Adrenal gland (tissue), 5 donors: Measurements from ENCODE around the gene RNF41.

Experiments used
- POLR2A ChIP-seq, 2 donors: fragments of 450-650 bp; IDR thresholded peaks; one replicate each; pipeline ENCODE4 v1.6.1; 2017; ENCODE audit warnings: antibody characterized with exemption in 2 of 2, mild to moderate bottlenecking in 2 of 2, moderate library complexity in 1 of 2
- TF ChIP-seq, protein P1 (sequence below), 6 experiments: fragments of 450-650 bp in 4 of 6; fragments of 200-600 bp in 2 of 6; sonication (generic) in 1 of 6; IDR thresholded peaks; 1 replicate in 5 of 6; 2 replicates in 1 of 6; pipeline versions ENCODE4 v1.5.1 to v1.8.0; 2016 to 2021; ENCODE audit warnings: antibody characterized with exemption in 6 of 6, mild to moderate bottlenecking in 2 of 6, moderate library complexity in 1 of 6
- donor health status: DM: no; HTN: no; CAD: no.

DNA sequence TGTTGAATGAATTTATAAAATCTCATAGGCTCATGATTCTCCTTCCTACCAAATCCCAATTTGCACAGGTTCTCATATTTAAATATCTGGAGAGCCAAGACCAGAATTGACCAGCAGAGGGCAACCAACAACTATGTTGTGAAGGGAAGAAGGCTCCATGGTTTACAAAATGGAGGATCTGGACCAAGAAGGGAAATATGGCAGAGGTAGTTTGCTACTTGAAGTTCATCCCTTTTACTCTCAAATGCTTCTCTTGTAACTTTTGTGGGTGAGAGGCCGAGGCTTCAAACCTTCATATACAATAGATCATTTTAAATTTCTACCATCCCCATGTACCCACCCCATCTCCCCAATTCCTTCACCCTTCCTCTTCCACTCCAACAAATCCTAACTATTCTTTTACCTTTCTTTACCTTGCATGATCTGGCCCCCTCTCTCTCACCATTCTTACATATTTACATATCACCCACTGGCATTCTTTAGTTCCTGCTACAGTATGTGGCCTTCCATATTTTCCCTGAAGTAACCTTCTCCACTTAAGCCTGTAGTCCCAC lies 28.6 kb downstream of the RNF41 start:
- TF ChIP-seq, protein P1, sequence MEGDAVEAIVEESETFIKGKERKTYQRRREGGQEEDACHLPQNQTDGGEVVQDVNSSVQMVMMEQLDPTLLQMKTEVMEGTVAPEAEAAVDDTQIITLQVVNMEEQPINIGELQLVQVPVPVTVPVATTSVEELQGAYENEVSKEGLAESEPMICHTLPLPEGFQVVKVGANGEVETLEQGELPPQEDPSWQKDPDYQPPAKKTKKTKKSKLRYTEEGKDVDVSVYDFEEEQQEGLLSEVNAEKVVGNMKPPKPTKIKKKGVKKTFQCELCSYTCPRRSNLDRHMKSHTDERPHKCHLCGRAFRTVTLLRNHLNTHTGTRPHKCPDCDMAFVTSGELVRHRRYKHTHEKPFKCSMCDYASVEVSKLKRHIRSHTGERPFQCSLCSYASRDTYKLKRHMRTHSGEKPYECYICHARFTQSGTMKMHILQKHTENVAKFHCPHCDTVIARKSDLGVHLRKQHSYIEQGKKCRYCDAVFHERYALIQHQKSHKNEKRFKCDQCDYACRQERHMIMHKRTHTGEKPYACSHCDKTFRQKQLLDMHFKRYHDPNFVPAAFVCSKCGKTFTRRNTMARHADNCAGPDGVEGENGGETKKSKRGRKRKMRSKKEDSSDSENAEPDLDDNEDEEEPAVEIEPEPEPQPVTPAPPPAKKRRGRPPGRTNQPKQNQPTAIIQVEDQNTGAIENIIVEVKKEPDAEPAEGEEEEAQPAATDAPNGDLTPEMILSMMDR (IDR thresholded peaks at IDR 0.05), result peak; percentile 83 to 90 (median 88)
- no peak for TF ChIP-seq POLR2A (IDR thresholded peaks at IDR 0.05)
